Umbilical cord (tissue), 2 donors: ENCODE measurements around the gene TRIM7. TPM values are rescaled to one million over a fixed set of nuclear protein-coding genes. Genes with fewer than 3 reads are reported as not detected.

Experiments
- DNase-seq: peaks from one replicate; pipeline ENCODE4 v3.0.0-alpha.2; 2015; ENCODE audit warnings: low spot score
- total RNA-seq: library from RNA; depleted of rRNA; stranded (reverse); fragments of >200 nt; gene quantifications from one replicate; pipeline ENCODE4 v1.2.3, GENCODE V29; 2014; ENCODE audit warnings: low replicate concordance; ENCODE audit not compliant: insufficient read depth

The TRIM7 gene
- total RNA-seq, 1 donor from 2014 or later, result 2.2 TPM

GRCh38 chr5:181173027-181173419 lies 32.0 kb downstream of the TRIM7 start:
- peak; percentile 12 for DNase-seq

DNA sequence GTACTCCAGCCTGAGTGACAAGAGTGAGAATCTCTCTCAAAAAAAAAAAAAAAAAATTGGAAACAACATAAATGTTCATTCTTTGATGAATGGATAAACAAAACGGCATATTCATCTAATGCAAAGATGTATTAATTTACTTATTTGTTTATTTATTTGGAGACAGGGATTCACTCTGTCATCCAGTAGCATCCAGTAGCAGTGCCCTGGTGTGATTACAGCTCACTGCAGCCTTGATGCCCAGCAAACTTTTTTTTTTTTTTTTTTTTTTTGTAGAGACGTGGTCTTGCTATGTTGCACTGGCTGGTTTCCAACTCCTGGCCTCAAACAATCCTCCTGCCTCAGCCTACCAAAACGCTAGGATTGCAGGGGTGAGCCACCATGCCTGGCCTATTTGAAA lies 33.2 kb downstream of the TRIM7 start:
- no peak for DNase-seq

- DNase-seq, result no peak
Observed at GRCh38 chr5:181170996-181171395, 34.0 kb downstream of the TRIM7 start.

- DNase-seq, result no peak
Observed at GRCh38 chr5:181170237-181170825, 34.7 kb downstream of the TRIM7 start.

- DNase-seq, result peak; percentile 35
Observed at GRCh38 chr5:181169459-181170236, 35.3 kb downstream of the TRIM7 start.

- no peak for DNase-seq
Observed at GRCh38 chr5:181168595-181169118, 36.3 kb downstream of the TRIM7 start.

- no peak for DNase-seq
Observed at GRCh38 chr5:181167814-181168488, 37.0 kb downstream of the TRIM7 start.

- DNase-seq, result no peak
Observed at GRCh38 chr5:181166812-181167733, 37.9 kb downstream of the TRIM7 start.

- DNase-seq, result no peak
Observed at GRCh38 chr5:181164076-181164952, 40.7 kb downstream of the TRIM7 start.

- DNase-seq, result no peak
Observed at GRCh38 chr5:181163487-181164075, 41.4 kb downstream of the TRIM7 start.

GRCh38 chr5:181161534-181162175 lies 43.3 kb downstream of the TRIM7 start:
- no peak for DNase-seq

- peak; percentile 14 for DNase-seq
Observed at GRCh38 chr5:181160755-181161533, 44.1 kb downstream of the TRIM7 start.

GRCh38 chr5:181160152-181160754 lies 44.7 kb downstream of the TRIM7 start:
- DNase-seq, result no peak

GRCh38 chr5:181159286-181160151 lies 45.5 kb downstream of the TRIM7 start:
- peak; percentile 85 for DNase-seq

- no peak for DNase-seq
Observed at GRCh38 chr5:181158869-181159268, 46.1 kb downstream of the TRIM7 start.

- DNase-seq, result no peak
Observed at GRCh38 chr5:181156758-181157157, 48.2 kb downstream of the TRIM7 start.

GRCh38 chr5:181153814-181154213 lies 51.2 kb downstream of the TRIM7 start:
- DNase-seq, result no peak
